ENCODE results near the gene LHX4.

The LHX4 gene

GRCh38 chr1:180255536-180256340 is 25.7 kb downstream of the LHX4 start:
- in situ Hi-C loops (cut with HindIII; ENCODE audit: low sequenced_read_pairs): no loop called here

- in situ Hi-C loops (cut with HindIII; ENCODE audit: low sequenced_read_pairs): no loop called here
Measured at GRCh38 chr1:180256341-180257027, 26.4 kb downstream of the LHX4 start.

GRCh38 chr1:180257028-180257386 is 26.9 kb downstream of the LHX4 start:
- in situ Hi-C loops (cut with HindIII; ENCODE audit: low sequenced_read_pairs): no loop called here

- in situ Hi-C loops (cut with HindIII; ENCODE audit: low sequenced_read_pairs): no loop called here
Measured at GRCh38 chr1:180257486-180257885, 27.4 kb downstream of the LHX4 start.

DNA sequence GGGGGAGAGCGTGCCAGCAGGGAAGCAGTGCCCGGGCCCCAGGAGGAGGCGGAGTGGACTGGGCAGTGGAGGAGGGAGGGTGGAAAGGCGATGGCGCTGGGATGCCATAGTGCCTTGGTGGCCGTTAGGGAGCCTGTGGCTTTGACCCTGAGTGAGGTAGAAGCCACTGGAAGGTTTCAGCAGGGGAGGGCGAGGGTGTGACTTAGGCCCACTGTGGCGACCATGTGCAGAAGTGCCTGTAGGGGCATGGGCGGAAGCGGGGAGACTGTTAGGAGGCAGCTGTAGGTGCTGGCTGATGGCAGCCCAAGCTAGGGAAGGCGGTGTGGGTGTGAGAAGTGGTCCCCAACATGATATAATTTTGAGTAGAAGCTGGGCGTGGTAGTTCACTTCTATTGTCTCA is 28.2 kb downstream of the LHX4 start:
- in situ Hi-C loops (cut with HindIII; ENCODE audit: low sequenced_read_pairs): no loop called here

DNA sequence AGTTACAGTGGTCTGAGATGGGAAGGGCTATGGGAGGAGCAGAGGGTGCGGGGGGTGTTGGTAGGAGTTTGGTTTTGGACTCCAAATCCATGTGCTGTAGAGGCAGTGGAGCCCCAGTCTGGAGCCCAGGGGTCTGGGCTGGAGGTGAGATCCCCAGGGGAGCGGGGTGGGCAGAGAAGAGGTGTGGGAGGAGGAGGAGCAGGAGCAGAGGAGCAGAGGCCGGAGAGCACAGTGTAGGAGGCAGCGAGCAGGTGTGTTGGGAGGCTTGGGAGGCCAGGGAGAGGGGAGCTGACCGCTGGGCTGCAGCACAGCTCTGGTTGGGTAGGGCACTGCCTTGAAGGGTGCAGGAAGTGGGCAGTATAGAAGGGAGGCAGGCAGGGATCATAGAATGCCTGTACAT is 28.9 kb downstream of the LHX4 start:
- in situ Hi-C loops (cut with HindIII; ENCODE audit: low sequenced_read_pairs): no loop called here

- in situ Hi-C loops (cut with HindIII; ENCODE audit: low sequenced_read_pairs): no loop called here
Measured at GRCh38 chr1:180259431-180260338, 29.6 kb downstream of the LHX4 start.

DNA sequence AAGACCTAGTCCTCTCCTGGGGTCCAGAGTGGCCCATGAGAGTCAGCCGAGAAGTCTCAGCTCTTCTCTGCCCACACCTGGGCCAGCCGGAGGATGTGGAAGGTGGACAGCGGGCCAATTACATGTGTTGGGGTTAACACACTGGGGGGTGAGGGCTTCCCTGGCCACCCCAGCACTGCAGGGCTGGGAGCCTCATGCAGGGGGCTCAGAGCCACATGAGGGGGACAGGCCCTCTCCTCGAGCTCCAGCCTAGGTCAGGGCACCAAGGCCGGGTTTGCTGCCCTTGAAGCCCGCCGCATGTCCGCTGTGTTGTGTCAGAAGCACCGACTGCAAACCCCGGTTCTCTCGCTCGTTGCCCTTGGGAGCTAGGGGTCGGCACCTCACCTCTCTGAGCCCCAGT is 30.5 kb downstream of the LHX4 start:
- in situ Hi-C loops (cut with HindIII; ENCODE audit: low sequenced_read_pairs): no loop called here

- in situ Hi-C loops (cut with HindIII; ENCODE audit: low sequenced_read_pairs): no loop called here
Measured at GRCh38 chr1:180261030-180261429, 31.0 kb downstream of the LHX4 start.

GRCh38 chr1:180261524-180262155 is 31.6 kb downstream of the LHX4 start:
- in situ Hi-C loops (cut with HindIII; ENCODE audit: low sequenced_read_pairs): no loop called here

DNA sequence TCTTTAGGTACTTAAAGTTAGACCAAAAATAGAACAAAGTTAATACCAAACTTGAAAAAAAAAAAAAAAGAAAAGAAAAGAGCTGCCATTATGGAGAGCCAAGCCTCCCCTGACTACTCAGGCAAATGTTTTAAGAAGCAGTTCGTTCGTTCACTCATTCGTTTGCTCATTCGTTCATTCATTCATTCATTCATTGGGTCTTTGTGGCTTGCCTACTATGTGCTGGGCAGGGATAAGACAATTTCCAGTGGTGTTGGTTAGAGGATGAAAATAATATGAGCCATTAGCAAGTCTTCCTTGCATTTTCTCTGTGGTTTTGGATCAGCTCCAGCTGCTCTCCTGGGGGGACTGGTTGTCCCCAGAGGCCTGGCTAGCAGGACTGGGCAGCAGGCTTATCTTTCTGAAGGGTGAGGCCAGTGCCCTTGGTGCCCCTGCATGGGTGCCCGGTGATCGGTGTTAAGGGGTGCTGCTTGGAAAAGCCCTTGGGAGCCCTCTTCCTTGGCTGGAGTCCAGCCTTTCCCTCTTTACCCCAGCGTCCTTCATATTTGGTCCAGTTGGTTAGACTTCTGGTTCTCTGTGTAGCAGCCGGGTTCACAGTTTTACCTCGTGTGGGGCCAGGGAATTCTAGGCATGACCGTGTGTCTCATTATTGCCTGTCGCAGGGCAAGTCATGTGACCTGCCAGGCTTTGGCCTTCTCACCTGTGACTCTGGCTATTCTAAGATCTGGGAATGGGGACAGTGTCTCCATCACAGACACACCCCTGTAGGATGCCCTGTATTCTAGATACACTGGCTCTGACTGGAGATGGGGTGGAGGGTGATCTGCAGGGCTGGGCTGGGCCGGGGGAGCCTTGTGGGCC is 32.8 kb downstream of the LHX4 start:
- in situ Hi-C loops (cut with HindIII; ENCODE audit: low sequenced_read_pairs): no loop called here

GRCh38 chr1:180264595-180264994 is 34.5 kb downstream of the LHX4 start:
- in situ Hi-C loops (cut with HindIII; ENCODE audit: low sequenced_read_pairs): no loop called here

DNA sequence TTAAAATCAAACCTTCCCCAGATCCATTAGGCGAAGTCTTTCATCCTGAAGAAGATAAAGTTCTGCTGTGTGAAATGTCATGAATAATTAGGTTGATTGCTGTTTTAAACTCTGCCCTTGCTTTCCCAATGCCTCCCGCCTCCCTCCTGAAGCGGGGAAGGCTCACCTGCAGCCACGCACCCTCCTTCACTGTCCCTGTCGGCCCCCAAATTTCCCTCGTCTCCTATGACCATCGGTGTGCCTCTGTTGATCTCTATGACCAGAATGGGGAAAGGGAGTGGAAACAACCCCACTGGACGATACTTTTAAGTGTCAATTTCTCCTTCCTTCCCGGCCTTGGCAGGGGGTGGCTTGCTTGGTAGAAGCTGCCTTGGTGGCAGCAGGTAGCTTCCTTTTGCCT is 35.1 kb downstream of the LHX4 start:
- in situ Hi-C loops (cut with HindIII; ENCODE audit: low sequenced_read_pairs): no loop called here

GRCh38 chr1:180265871-180266270 is 35.8 kb downstream of the LHX4 start:
- in situ Hi-C loops (cut with HindIII; ENCODE audit: low sequenced_read_pairs): no loop called here

DNA sequence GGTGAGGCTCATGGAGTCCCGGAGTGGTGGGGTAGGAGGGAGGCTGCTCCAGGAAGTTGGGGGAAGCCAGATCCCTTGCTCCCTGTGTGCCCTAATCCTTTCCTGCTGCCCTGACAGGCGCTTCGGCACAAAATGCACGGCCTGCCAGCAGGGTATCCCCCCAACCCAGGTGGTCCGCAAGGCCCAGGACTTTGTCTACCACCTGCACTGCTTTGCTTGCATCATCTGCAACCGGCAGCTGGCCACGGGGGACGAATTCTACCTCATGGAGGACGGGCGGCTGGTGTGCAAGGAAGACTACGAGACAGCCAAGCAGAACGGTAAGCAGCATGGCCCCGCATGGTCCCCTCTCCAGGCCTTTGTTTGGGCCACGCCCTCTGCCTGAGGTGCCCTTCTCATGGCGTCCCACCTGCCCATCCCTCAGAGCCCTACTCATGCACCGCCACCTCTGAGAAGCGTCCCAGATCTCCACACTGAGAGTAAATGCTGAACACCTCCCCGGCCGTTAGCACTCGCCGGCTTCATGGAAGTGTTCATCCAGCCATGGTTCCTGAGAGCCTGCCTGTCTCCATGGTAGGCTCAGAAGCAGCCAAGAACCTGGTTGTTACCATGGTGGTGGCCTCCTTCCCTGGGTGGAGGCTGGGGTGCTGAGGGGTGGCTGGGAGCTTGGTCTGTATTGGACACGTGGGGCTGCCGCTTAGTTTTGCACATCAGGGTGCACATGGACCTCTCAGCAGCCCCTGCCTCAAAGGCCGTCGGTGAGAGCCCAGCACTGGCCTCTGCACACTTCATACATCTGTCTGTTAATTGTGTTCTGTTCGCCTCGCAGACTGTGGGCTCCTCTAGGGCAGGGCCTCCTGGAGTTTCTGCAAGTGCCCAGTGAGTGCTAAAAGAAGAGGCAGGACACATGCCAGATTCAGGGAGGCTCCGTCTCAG is 36.5 kb downstream of the LHX4 start:
- in situ Hi-C loops (cut with HindIII; ENCODE audit: low sequenced_read_pairs): no loop called here

- in situ Hi-C loops (cut with HindIII; ENCODE audit: low sequenced_read_pairs): no loop called here
Measured at GRCh38 chr1:180267211-180267561, 37.1 kb downstream of the LHX4 start.

- in situ Hi-C loops (cut with HindIII; ENCODE audit: low sequenced_read_pairs): no loop called here
Measured at GRCh38 chr1:180267761-180268555, 37.9 kb downstream of the LHX4 start.

- in situ Hi-C loops (cut with HindIII; ENCODE audit: low sequenced_read_pairs): no loop called here
Measured at GRCh38 chr1:180268556-180269075, 38.6 kb downstream of the LHX4 start.
